Mucosa of gallbladder (tissue), 1 donor: ENCODE results near the gene NT5C3B. TPM values are rescaled to one million over a fixed set of nuclear protein-coding genes. Genes with fewer than 3 reads are reported as not detected.
A peak's percentile ranks its signal among the peaks of the same experiment; 100 is the strongest.

Experiments used
- DNase-seq: peaks from one replicate; pipeline ENCODE4 v3.0.0-alpha.2; 2020; ENCODE audit warnings: low spot score
- total RNA-seq: library from RNA; stranded (reverse); gene quantifications from one replicate; pipeline ENCODE4 v1.2.1, GENCODE V29; 2021
- donor health status: DM: no; HTN: no; CAD: no.

Gene NT5C3B
- total RNA-seq, 1 donor from 2014 or later, result 39.6 TPM

- no peak for DNase-seq
Measured at GRCh38 chr17:41810659-41811548, 25.1 kb downstream of the NT5C3B start.

- DNase-seq, result peak; percentile 29
Measured at GRCh38 chr17:41806685-41807445, 29.2 kb downstream of the NT5C3B start.

GRCh38 chr17:41803049-41804020 lies 32.7 kb downstream of the NT5C3B start:
- no peak for DNase-seq

- DNase-seq, result peak; percentile 81
Measured at GRCh38 chr17:41801374-41802271, 34.4 kb downstream of the NT5C3B start.

GRCh38 chr17:41800601-41801373 lies 35.2 kb downstream of the NT5C3B start:
- peak; percentile 65 for DNase-seq

GRCh38 chr17:41799366-41799765 lies 36.7 kb downstream of the NT5C3B start:
- DNase-seq, result no peak

- DNase-seq, result no peak
Measured at GRCh38 chr17:41797377-41797776, 38.7 kb downstream of the NT5C3B start.

- no peak for DNase-seq
Measured at GRCh38 chr17:41796121-41796895, 39.7 kb downstream of the NT5C3B start.

GRCh38 chr17:41794540-41794975 lies 41.5 kb downstream of the NT5C3B start:
- DNase-seq, result no peak

- DNase-seq, result no peak
Measured at GRCh38 chr17:41793784-41794539, 42.1 kb downstream of the NT5C3B start.

GRCh38 chr17:41792845-41793783 lies 42.9 kb downstream of the NT5C3B start:
- DNase-seq, result peak; percentile 68

- DNase-seq, result no peak
Measured at GRCh38 chr17:41787021-41787418, 49.0 kb downstream of the NT5C3B start.

GRCh38 chr17:41786227-41787020 lies 49.6 kb downstream of the NT5C3B start, which contains the start of gene JUP:
Gene JUP (minus strand): TSS chr17:41786711. CDS start chr17:41771854, 14,857 bp downstream.
- DNase-seq, result peak; percentile 100

- peak; percentile 75 for DNase-seq
Measured at GRCh38 chr17:41785859-41786226, 50.2 kb downstream of the NT5C3B start.

- no peak for DNase-seq
Measured at GRCh38 chr17:41785091-41785858, 50.8 kb downstream of the NT5C3B start.
